HG02840 (cell line): ENCODE measurements around the gene KCNE5.
"Not testable (repeated sequence)": the region's sequence is repeated elsewhere in the genome, so short reads cannot be mapped to it uniquely, and the experiment has no call there.

Experiments
- ATAC-seq: cut with Tn5 transposase; IDR thresholded peaks from one replicate; pipeline ENCODE4 v1.9.1; 2021; ENCODE audit warnings: mild to moderate bottlenecking, moderate library complexity, moderate number of reproducible peaks; ENCODE audit not compliant: unreplicated experiment, low FRiP score

The KCNE5 gene, protein sequence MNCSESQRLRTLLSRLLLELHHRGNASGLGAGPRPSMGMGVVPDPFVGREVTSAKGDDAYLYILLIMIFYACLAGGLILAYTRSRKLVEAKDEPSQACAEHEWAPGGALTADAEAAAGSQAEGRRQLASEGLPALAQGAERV

DNA sequence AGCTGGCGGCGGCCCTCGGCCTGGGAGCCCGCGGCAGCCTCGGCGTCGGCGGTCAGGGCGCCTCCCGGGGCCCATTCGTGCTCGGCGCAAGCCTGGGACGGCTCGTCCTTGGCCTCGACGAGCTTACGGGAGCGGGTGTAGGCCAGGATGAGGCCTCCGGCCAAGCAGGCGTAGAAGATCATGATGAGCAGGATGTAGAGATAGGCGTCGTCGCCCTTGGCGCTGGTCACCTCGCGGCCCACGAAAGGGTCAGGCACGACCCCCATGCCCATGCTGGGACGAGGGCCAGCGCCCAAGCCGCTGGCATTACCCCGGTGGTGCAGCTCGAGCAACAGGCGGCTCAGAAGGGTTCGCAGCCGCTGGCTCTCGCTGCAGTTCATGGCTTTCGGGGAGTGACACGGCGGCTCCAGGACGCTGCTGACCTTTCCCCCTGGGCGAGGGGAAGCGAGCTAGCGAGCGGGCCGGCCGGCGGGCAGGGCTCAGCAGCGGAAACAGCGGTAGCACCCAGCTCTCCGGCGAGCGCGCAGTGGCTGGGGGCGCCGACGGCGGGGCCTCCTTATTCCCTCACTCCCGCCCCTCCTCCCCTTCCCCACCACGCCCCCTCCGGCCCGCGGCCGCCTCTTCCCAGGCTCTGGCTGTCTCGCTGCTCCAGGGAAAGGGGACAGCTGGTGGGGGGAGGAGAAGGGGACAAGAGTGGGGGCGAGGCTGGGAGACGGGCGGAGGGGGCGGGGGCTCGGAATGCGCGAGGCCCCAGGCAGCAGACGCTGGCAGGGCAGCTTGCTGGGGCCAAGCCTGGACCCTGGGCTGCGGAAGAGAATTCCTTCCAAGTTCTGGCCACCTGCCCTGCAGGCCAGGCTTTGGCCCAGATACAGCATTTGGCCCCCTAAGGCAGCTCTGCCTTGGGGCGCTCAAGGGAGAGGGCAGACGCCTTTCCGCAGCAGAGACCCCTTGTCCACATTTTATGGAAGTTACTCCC lies at the start of gene KCNE5:
KCNE5 (minus strand) TSS at position 532 of the 976 bp plus-strand sequence; CDS start at position 380, 152 bp downstream.
- ATAC-seq: no peak

DNA sequence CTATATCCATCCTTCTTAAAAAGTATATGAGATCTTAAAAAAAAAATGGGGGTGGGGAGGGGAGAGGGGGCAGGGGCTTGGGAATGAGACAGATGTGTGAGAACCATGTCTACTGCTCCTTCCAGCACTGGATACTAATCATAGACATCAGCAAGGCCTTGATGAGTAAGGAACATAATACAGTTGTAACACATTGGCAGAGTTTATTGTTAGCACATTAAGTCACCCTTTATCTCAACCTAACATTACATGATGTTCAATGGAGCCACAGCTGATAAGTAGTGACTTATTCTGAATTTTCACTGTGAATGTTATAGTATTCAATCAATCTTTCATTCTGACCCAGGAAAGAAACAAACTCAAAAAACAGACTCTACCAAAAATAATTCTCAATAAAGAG lies 47.3 kb upstream of the KCNE5 start:
- ATAC-seq: no peak

DNA sequence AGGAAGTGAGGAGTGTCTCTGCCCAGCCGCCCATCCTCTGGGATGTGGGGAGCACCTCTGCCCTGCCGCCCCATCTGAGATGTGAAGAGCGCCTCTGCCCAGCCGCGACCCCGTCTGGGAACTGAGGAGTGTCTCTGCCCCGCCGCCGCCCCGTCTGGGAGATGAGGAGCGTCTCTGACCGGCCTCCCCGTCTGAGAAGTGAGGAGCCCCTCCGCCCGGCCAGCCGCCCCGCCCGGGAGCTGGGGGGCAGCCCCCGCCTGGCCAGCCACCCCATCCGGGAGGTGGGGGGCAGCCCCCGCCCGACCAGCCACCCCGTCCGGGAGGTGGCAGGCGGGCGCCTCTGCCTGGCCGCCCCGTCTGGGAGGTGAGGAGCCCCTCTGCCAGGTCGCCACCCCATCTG lies 46.2 kb upstream of the KCNE5 start:
- ATAC-seq: not testable (repeated sequence)

DNA sequence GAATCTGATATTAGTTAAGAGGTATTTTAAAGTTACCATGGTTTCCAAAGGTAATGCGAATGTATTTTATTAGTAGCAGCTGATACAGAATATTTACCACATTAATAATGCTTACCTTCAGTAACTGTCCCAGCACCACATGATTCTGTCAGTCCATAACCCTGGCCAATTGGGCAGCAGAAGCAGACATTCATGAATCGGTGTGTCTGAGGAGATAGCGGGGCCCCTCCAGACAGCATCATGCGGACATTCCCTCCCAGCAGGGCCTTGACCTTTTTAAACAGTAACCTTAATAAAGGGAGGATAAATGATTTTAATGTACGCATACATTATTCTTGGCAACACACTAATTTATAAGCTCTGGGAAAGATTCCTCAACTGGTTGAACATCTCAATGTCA lies 43.0 kb upstream of the KCNE5 start:
- ATAC-seq: no peak

- ATAC-seq: no peak
Observed at GRCh38 chrX:109660435-109661143, 35.6 kb upstream of the KCNE5 start.

DNA sequence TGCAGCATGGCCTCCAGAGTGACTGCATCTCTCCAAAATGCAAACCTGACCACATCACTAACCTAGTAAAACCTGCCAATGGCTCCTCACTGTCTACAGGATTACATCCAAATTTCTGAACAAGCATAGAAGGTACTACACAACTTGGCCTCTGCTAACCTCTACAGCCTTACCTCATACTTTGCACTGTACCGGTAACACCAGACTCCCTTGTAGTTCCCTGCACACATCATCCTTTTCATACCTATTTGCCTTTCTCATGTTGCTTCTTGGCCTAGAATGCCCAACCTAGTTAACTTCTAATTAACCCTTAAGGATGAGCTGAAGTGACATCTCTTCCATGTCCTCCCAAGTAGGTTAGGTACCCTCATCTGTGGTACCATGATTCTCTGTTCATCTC lies 33.4 kb upstream of the KCNE5 start:
- ATAC-seq: no peak

DNA sequence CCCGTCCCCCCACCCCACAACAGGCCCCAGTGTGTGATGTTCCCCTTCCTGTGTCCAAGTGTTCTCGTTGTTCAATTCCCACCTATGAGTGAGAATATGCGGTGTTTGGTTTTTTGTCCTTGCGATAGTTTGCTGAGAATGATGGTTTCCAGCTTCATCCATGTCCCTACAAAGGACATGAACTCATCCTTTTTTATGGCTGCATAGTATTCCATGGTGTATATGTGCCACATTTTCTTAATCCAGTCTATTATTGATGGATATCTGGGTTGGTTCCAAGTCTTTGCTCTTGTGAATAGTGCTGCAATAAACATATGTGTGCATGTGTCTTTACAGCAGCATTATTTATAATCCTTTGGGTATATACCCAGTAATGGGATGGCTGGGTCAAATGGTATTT lies 32.4 kb upstream of the KCNE5 start:
- not testable (repeated sequence) for ATAC-seq

- no peak for ATAC-seq
Observed at GRCh38 chrX:109656774-109657173, 31.8 kb upstream of the KCNE5 start.

GRCh38 chrX:109655502-109656201 lies 30.7 kb upstream of the KCNE5 start:
- no peak for ATAC-seq

DNA sequence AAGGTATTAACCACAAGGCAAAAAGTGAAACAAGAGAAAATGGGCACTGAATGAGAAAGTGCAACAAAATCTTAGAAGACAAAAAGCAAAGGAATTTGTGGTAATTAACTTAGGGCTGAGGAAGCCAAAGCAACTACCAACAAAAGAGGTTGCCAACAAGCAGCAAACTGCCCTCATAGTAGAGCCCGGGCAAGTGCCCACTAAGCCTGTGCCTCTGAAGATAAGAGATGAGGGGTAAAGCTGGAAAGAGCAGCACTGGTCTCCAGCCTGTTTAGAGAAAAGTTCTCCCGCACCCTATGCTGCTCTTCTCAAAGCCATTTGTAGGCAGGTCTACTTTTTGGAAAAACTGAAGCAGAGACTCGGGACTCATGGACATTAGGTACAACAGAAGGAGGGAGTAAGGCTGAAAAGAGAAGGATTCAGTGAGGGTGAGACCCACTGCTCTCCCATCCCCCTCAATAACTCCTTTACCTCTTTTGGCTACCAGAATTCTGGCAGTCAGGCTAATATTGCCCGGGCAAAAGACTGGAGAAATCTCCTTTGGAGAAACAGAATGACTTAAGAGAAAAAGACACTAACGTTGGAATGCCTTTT lies 29.6 kb upstream of the KCNE5 start:
- no peak for ATAC-seq

- not testable (repeated sequence) for ATAC-seq
Observed at GRCh38 chrX:109644671-109645070, 19.7 kb upstream of the KCNE5 start.

DNA sequence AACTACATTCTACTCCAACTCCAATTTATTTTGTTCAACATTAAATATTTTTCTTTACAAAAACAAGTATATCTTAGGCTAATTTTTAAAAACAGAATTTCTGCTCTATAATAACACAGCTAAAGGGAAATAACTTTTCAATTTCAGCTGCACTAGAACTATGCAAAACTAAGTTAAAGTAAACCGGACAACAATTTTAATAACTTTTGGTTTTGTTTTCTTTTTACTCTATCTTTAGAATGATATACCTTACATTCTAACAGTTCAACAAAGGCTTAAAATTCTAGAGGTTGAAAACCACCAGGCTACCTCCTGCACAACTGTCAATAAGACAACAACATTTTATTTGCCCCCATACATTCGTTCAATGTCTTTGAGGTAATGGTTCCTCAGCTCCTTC lies 18.7 kb upstream of the KCNE5 start:
- ATAC-seq: no peak

DNA sequence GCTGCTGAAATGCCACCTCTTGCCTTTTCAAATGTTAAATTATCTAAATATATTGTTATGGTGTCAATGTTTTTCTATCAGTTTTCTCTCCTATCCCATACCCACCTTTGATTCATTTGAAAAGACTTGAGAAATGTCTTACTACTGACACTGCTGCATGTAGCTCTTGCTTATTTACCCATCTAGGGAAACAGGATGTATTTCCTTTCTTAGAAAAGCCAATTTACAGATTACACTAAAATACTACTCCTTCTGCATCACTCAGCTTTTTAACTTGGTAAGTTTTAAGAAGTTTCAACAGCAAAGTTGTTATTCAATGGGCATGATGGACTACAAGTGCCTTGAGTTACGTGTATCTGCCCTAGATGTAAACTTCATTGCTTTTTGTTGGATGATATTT lies 13.2 kb upstream of the KCNE5 start:
- no peak for ATAC-seq

DNA sequence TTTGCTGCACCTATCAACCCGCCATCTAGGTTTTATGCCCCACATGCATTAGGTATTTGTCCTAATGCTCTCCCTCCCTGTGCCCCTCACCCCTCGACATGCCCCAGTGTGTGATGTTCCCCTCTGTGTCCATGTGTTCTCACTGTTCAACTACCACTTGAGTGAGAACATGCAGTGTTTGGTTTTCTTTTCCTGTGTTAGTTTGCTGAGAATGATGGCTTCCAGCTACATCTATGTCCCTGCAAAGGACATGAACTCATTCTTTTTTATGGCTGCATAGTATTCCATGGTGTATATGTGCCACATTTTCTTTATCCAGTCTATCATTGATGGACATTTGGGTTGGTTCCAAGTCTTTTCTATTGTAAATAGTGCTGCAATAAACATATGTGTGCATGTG lies 12.5 kb upstream of the KCNE5 start:
- ATAC-seq: not testable (repeated sequence)

DNA sequence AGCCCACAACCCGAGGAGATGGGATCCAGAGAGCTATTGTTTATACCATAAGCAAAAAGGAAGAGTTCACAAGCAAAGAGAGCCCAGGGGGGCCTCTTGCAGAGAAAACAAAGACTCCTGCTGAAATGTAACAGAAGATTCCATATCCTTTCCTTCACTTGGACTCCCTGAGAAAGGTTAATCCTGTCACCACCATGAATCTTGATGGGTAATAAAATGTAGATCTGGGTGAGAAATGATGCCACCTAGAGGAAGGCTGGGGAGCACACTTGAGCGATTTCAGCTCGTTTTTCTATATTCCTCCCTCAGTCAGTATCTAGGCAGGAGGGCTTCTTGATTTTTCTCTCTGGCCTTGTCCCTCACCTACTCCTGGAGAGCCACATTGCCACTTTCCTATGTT lies 10.2 kb upstream of the KCNE5 start:
- ATAC-seq: no peak

DNA sequence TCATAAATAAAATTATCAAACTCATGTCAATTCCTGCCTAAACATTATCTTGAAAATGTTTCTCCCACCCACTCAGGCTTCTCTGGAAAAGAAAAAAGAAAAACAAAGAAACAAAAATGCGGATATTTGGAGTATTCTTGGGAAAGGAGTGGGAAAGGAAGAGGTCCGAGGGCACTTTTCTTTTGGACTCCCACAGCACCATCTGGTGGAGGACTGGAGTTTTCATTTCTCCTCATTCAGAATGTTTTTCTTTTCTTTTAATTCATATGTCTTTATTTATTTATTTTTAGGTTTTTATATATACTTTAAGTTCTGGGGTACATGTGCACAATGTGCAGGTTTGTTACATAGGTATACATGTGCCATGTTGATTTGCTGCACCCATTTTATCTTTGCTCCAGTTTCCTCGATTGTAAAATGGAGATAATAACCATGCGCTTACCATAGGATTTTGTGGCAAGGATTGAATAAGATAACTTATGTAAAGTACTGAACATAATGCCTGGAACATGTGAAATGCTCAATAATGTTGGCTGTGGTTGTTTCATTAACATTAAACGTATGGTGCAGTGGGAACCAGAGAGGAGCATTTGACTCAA lies 8.0 kb upstream of the KCNE5 start:
- no peak for ATAC-seq

GRCh38 chrX:109629310-109629709 lies 4.3 kb upstream of the KCNE5 start:
- ATAC-seq: no peak

DNA sequence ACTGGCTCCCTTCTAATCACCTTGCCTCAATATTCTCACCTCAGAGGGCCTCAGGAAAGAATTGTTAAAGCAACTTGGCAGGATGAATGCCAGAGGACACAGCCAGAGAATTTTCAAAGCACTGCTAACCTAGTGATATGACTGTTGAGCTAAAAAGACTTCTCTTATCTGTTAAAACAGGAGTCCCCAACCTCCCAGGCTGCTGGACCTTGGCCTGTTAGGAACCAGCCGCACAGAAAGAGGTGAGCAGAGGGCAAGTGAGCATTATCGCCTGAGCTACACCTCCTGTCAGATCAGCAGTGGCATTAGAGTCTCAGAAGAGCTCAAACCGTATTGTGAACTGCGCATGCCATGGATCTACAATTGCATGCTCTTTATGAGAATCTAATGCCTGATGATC lies 1.7 kb upstream of the KCNE5 start:
- ATAC-seq: no peak

- ATAC-seq: no peak
Observed at GRCh38 chrX:109623997-109624396, 975 bp downstream of the KCNE5 start.

DNA sequence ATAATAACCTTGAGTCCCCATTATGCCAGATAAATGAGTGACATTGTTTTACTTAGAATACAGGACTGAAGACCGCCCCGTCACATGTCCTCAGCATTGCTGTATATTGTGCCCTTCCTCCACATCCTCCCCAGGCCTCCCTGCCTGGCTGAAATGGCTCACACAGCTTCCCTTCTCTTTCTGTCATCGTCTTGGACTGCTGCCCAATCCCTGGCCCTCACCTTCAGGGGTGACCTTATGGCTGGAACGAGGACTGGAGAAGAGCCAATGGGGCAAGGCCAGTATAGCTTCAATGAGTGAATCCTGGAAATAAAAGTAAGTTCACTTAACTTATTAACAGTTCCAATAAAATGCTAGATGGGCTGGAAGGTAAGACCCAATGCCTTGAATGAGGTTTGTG lies 2.7 kb downstream of the KCNE5 start:
- no peak for ATAC-seq
